Vagina (tissue), 2 donors: ENCODE measurements around the gene MTHFSD. TPM values are rescaled to one million over a fixed set of nuclear protein-coding genes. Genes with fewer than 3 reads are reported as not detected.

ENCODE experiments used
- DNase-seq, 2 donors: peaks; one replicate each; pipeline ENCODE4 v3.0.0-alpha.2; 2017; ENCODE audit errors: extremely low spot score in 2 of 2
- H3K27ac ChIP-seq: fragments of 200-600 bp; sonication (generic); one replicate; pipeline ENCODE4 v1.5.1; 2019
- H3K27me3 ChIP-seq: fragments of 200-600 bp; sonication (generic); one replicate; pipeline ENCODE4 v1.5.1; 2019
- H3K36me3 ChIP-seq, 2 donors: fragments of 200-600 bp; sonication (generic); one replicate each; pipeline ENCODE4 v1.5.1; 2017 to 2019
- H3K4me1 ChIP-seq: fragments of 200-600 bp; sonication (generic); one replicate; pipeline ENCODE4 v1.5.1; 2019
- H3K4me3 ChIP-seq, 2 donors: fragments of 200-600 bp; sonication (generic); 1 replicate in 1 of 2; 2 replicates in 1 of 2; pipeline ENCODE4 v1.5.1; 2016 to 2019
- H3K9me3 ChIP-seq: fragments of 200-600 bp; sonication (generic); one replicate; pipeline ENCODE4 v1.5.1; 2019
- POLR2A ChIP-seq, 2 donors: fragments of 450-650 bp; IDR thresholded peaks; one replicate each; pipeline ENCODE4 v1.6.1; 2017; ENCODE audit warnings: antibody characterized with exemption in 2 of 2, mild to moderate bottlenecking in 2 of 2, moderate library complexity in 2 of 2
- POLR2AphosphoS5 ChIP-seq, 2 donors: sonication (generic); formaldehyde crosslinking; IDR thresholded peaks; one replicate each; pipeline ENCODE4 v1.9.0; 2017; ENCODE audit warnings: antibody characterized with exemption in 2 of 2, mild to moderate bottlenecking in 2 of 2, low read depth in 1 of 2; ENCODE audit not compliant: insufficient read depth in 1 of 2
- intact Hi-C: fragments of 100-400 bp; cut with DNase I; formaldehyde crosslinking; loops from one replicate; pipeline ENCODE4 v1.15.1; 2023
- total RNA-seq: library from RNA; depleted of rRNA; stranded (reverse); fragments of >200 nt; gene quantifications from one replicate; pipeline ENCODE4 v1.2.3, GENCODE V29; 2016
- TF ChIP-seq, protein P1 (sequence below), 3 experiments: fragments of 450-650 bp in 2 of 3; fragments of 200-600 bp in 1 of 3; sonication (generic) in 1 of 3; IDR thresholded peaks; one replicate each; pipeline ENCODE4 v1.5.1; 2017 to 2019; ENCODE audit warnings: antibody characterized with exemption in 3 of 3, mild to moderate bottlenecking in 2 of 3, moderate library complexity in 2 of 3

MTHFSD gene
- total RNA-seq, 1 donor from 2014 or later: 20.4 TPM

DNA sequence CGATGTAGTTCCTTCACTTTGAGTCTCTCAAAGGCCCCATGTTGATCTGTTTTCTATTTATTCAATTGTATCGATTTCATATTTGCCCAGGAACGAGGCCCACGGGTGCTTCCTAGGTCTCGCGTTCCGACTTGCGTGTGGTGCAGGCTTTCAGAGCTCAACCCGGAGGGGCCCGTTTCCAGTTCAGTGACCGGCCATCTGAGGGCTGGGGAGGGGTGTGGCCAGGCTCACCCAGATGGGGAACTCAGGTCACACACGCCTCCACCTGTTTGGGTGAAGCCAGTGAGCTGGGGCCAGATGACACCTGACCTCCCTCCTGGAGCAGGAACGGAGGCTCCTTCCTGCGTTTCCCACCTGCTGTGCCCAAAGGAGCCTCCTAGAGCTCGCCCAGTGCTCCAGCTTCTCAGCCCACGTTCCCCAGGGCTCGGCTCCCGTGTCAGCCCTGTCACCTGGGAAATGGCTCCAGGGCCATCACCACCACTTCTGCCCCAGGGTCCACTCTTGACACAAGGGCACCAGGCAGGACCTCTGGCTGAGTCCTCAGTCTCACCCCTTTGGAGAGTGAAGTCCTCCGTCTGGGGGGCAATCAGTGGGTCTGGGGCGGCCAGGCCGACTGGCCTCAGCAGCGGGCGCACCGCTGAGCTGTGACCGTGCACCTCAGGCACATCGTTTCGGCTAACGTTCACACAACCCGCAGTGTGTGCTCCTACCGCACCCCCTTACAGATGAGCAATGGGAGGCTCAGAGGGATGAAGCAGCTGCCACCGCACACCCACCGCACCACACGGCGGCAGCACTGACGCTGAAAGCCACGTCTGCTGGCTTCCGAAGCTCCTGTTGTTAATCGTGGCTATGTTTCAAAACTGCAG, 26.7 kb downstream of the MTHFSD start:
- no peak for TF ChIP-seq POLR2A (IDR thresholded peaks at IDR 0.05)
- TF ChIP-seq, protein P1, sequence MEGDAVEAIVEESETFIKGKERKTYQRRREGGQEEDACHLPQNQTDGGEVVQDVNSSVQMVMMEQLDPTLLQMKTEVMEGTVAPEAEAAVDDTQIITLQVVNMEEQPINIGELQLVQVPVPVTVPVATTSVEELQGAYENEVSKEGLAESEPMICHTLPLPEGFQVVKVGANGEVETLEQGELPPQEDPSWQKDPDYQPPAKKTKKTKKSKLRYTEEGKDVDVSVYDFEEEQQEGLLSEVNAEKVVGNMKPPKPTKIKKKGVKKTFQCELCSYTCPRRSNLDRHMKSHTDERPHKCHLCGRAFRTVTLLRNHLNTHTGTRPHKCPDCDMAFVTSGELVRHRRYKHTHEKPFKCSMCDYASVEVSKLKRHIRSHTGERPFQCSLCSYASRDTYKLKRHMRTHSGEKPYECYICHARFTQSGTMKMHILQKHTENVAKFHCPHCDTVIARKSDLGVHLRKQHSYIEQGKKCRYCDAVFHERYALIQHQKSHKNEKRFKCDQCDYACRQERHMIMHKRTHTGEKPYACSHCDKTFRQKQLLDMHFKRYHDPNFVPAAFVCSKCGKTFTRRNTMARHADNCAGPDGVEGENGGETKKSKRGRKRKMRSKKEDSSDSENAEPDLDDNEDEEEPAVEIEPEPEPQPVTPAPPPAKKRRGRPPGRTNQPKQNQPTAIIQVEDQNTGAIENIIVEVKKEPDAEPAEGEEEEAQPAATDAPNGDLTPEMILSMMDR (IDR thresholded peaks at IDR 0.05): no peak
- TF ChIP-seq POLR2AphosphoS5 (IDR thresholded peaks at IDR 0.05; ENCODE audit: insufficient read depth in 1 of 2, low read depth in 1 of 2): no peak
- peaks cover 0 to 6% of the 10 kb centered on the region in 2 donors for H3K36me3 ChIP-seq
- no peaks in the 10 kb centered on the region for H3K4me1 ChIP-seq
- intact Hi-C loops: loop anchor here (10.0 kb wide), 2 partner anchors 253 to 703 kb away; no protein-coding TSS in a partner anchor
- no peaks in the 10 kb centered on the region for H3K9me3 ChIP-seq
- no peaks in the 10 kb centered on the region for H3K27me3 ChIP-seq
- DNase-seq: no peak
- no peak overlapping the region for H3K27ac ChIP-seq
- H3K4me3 ChIP-seq: no peak overlapping the region

DNA sequence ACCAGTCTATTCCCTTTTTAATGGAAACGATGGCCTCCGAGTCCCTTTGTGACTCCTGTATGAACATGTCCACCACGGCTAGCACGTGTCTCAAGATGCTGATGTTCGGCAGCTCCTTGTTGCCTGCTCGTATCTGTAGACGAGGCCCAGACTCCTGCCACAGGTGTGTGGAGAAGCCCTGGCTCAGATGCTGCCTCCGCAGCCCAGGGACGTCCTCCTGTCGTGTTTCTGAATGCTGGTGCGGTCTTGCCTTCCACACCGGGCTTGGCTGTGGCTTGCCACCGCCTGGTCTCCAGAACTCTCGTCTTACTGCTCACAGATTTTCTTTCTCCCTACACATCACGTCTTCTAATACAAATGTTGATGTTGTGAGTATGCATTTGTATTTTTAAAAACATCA, 27.7 kb downstream of the MTHFSD start:
- H3K36me3 ChIP-seq: no peaks in the 10 kb centered on the region
- TF ChIP-seq, protein P1 (IDR thresholded peaks at IDR 0.05): no peak
- no peak for TF ChIP-seq POLR2A (IDR thresholded peaks at IDR 0.05)
- intact Hi-C loops: loop anchor here (10.0 kb wide), 2 partner anchors 253 to 703 kb away; no protein-coding TSS in a partner anchor

DNA sequence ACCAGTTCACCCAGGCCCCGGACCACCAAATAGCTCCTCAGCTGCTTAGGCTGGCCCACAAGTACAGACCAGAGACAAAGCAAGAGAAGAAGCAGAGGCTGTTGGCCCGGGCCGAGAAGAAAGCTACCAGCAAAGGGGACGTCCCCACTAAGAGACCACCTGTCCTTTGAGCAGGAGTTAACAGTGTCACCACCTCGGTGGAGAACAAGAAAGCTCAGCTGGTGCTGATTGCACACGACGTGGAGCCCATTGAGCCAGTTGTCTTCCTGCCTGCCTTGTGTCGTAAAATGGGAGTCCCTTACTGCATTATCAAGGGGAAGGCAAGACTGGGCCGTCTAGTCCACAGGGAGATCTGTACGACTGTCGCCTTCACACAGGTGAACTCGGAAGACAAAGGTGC, 29.3 kb downstream of the MTHFSD start:
- H3K27me3 ChIP-seq: no peaks in the 10 kb centered on the region

More for the DNA sequence above, 27.7 kb downstream of the MTHFSD start:
- H3K9me3 ChIP-seq: no peaks in the 10 kb centered on the region
- no peak for DNase-seq
- H3K4me3 ChIP-seq: no peak overlapping the region
- H3K4me1 ChIP-seq: no peaks in the 10 kb centered on the region
- H3K27me3 ChIP-seq: no peaks in the 10 kb centered on the region
- no peak overlapping the region for H3K27ac ChIP-seq

DNA sequence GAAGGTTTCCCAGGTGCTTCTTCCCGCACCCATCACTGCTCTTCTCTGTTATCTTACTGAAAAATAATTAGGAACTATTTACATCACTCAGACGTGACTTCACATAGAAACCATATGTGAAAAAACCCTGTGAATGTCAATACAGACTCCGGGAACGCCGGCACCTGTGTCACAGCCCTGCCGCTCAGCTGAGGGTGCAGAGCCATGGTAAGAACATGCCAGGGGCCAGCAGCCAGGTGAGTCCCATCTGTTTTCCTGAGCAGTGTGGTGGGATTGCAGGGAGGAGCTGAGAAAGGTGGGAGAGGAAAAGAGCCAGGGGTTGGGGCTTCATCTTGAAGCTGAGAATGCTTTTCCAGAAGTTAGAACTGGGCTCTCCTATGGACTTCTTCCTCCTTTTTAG, 31.0 kb downstream of the MTHFSD start:
- TF ChIP-seq, protein P1 (IDR thresholded peaks at IDR 0.05): no peak
- TF ChIP-seq POLR2AphosphoS5 (IDR thresholded peaks at IDR 0.05; ENCODE audit: insufficient read depth in 1 of 2, low read depth in 1 of 2) (no peak), POLR2A (IDR thresholded peaks at IDR 0.05) (no peak)
- intact Hi-C loops: loop anchor here (2.0 to 10.0 kb wide), 3 partner anchors 249 to 699 kb away; no protein-coding TSS in a partner anchor
- H3K9me3 ChIP-seq: no peaks in the 10 kb centered on the region
- H3K36me3 ChIP-seq: no peaks in the 10 kb centered on the region
- H3K4me3 ChIP-seq: no peak overlapping the region
- DNase-seq: no peak
- no peaks in the 10 kb centered on the region for H3K27me3 ChIP-seq
- H3K4me1 ChIP-seq: peaks cover 17% of the 10 kb centered on the region
- H3K27ac ChIP-seq: no peak overlapping the region

More for the DNA sequence above, 29.3 kb downstream of the MTHFSD start:
- Histone ChIP-seq H3K36me3 (no peaks in the 10 kb centered on the region), H3K4me1 (peaks cover 2% of the 10 kb centered on the region), H3K9me3 (no peaks in the 10 kb centered on the region), H3K4me3 (no peak overlapping the region), H3K27ac (no peak overlapping the region)
- intact Hi-C loops: loop anchor here (2.0 to 10.0 kb wide), 3 partner anchors 251 to 701 kb away; no protein-coding TSS in a partner anchor
- TF ChIP-seq, protein P1 (IDR thresholded peaks at IDR 0.05): no peak
- no peak for TF ChIP-seq POLR2A (IDR thresholded peaks at IDR 0.05)
- TF ChIP-seq POLR2AphosphoS5 (IDR thresholded peaks at IDR 0.05; ENCODE audit: insufficient read depth in 1 of 2, low read depth in 1 of 2): no peak
- DNase-seq: no peak
